B cell (primary cell): ENCODE data around the gene TENM4. TPM values are rescaled to one million over a fixed set of nuclear protein-coding genes. Genes with fewer than 3 reads are reported as not detected.

ENCODE experiments used
- ATAC-seq: fragments of 200-7000 bp; cut with Tn5 transposase; one replicate; pipeline ENCODE4 v1.10.0; 2021; ENCODE audit warnings: low read depth, mild to moderate bottlenecking, moderate number of reproducible peaks, moderate library complexity
- CTCF ChIA-PET: fragments of 350-600 bp; sonication (Branson Sonifier 250); formaldehyde crosslinking; loops from one replicate; lab custom pipeline; 2021; ENCODE audit warnings: antibody characterized with exemption, inconsistent platforms; lab: Charles Lee
- POLR2A ChIA-PET: fragments of 350-600 bp; sonication (Branson Sonifier 250); formaldehyde crosslinking; loops from one replicate; lab custom pipeline; 2021; ENCODE audit warnings: antibody characterized with exemption; lab: Charles Lee
- DNase-seq: peaks from one replicate; pipeline ENCODE4 v3.0.0; 2013
- H2AFZ ChIP-seq: 2 replicates; pipeline ENCODE4 v1.6.1; 2012; ENCODE audit warnings: mild to moderate bottlenecking, low read depth, low read length; ENCODE audit not compliant: insufficient read depth, poor library complexity, severe bottlenecking
- H3K27ac ChIP-seq, 2 donors: 1 replicate in 1 of 2; 2 replicates in 1 of 2; pipeline ENCODE4 v1.5.1; 2012 to 2013; ENCODE audit warnings: low read length in 2 of 2, mild to moderate bottlenecking in 2 of 2, moderate library complexity in 1 of 2
- H3K27me3 ChIP-seq, 4 experiments: fragments of 200-600 bp in 1 of 4; sonication (generic) in 1 of 4; replicated peaks in 1 of 4; 1 replicate in 2 of 4; 2 replicates in 2 of 4; pipeline versions ENCODE4 v1.6.1 to v1.7.0; 2013 to 2016; ENCODE audit warnings: low read length in 3 of 4, mild to moderate bottlenecking in 2 of 4, mixed read lengths in 1 of 4, moderate library complexity in 1 of 4; ENCODE audit not compliant: insufficient read depth in 4 of 4, control insufficient read depth in 3 of 4; ENCODE audit errors: control extremely low read depth in 1 of 4
- H3K36me3 ChIP-seq, 2 experiments: replicated peaks in 1 of 2; 1 replicate in 1 of 2; 2 replicates in 1 of 2; pipeline versions ENCODE4 v1.6.1 to v1.7.1; 2013; ENCODE audit warnings: low read length in 1 of 2; ENCODE audit not compliant: insufficient read depth in 2 of 2, control insufficient read depth in 1 of 2; ENCODE audit errors: control extremely low read depth in 1 of 2, extremely low read depth in 1 of 2
- H3K4me1 ChIP-seq, 2 donors: fragments of 200-600 bp in 1 of 2; sonication (generic) in 1 of 2; 1 replicate in 1 of 2; 2 replicates in 1 of 2; pipeline versions ENCODE4 v1.5.1 to v1.6.1; 2013 to 2017; ENCODE audit warnings: low read length in 2 of 2; ENCODE audit not compliant: control insufficient read depth in 2 of 2, insufficient read depth in 2 of 2
- H3K4me2 ChIP-seq: replicated peaks from 2 replicates; pipeline ENCODE3; 2012; ENCODE audit warnings: mild to moderate bottlenecking, low read depth, low read length; ENCODE audit not compliant: poor library complexity, severe bottlenecking
- H3K4me3 ChIP-seq, 5 experiments: fragments of 200-600 bp in 1 of 5; sonication (generic) in 1 of 5; 1 replicate in 3 of 5; 2 replicates in 2 of 5; pipeline versions ENCODE4 v1.5.1 to v1.7.0; 2011 to 2016; ENCODE audit warnings: low read length in 4 of 5, mild to moderate bottlenecking in 4 of 5, low read depth in 2 of 5, control low read depth in 1 of 5, moderate library complexity in 1 of 5; ENCODE audit not compliant: insufficient read depth in 1 of 5; ENCODE audit errors: control extremely low read depth in 1 of 5, extremely low read depth in 1 of 5
- H3K79me2 ChIP-seq: fragments of 200-600 bp; sonication (generic); one replicate; pipeline ENCODE4 v1.6.0; 2016; ENCODE audit warnings: low read length; ENCODE audit not compliant: control insufficient read depth, insufficient read depth
- H3K9ac ChIP-seq: fragments of 200-600 bp; sonication (generic); 2 replicates; pipeline ENCODE4 v1.6.1; 2017; ENCODE audit warnings: mild to moderate bottlenecking, low read length, moderate library complexity
- H3K9me3 ChIP-seq, 3 donors: one replicate each; pipeline versions ENCODE4 v1.6.1 to v1.7.1; 2013; ENCODE audit warnings: low read length in 2 of 3; ENCODE audit not compliant: control insufficient read depth in 2 of 3, insufficient read depth in 1 of 3; ENCODE audit errors: control extremely low read depth in 1 of 3
- H4K20me1 ChIP-seq: 2 replicates; pipeline ENCODE4 v1.6.0; 2012; ENCODE audit warnings: mild to moderate bottlenecking, low read length; ENCODE audit not compliant: insufficient read depth, control insufficient read depth, poor library complexity, severe bottlenecking
- H3K27ac Mint-ChIP-seq: one replicate; pipeline ENCODE4 v1.8.0; 2021; ENCODE audit warnings: mixed read lengths
- H3K27me3 Mint-ChIP-seq: one replicate; pipeline ENCODE4 v1.8.0; 2021; ENCODE audit warnings: mixed read lengths
- H3K4me1 Mint-ChIP-seq: one replicate; pipeline ENCODE4 v1.8.0; 2021; ENCODE audit warnings: mixed read lengths
- H3K4me3 Mint-ChIP-seq: one replicate; pipeline ENCODE4 v1.8.0; 2021; ENCODE audit warnings: mixed read lengths
- H3K9me3 Mint-ChIP-seq: one replicate; pipeline ENCODE4 v1.8.0; 2022; ENCODE audit warnings: mixed read lengths; ENCODE audit not compliant: insufficient read depth
- EZH2 ChIP-seq: IDR thresholded peaks from 2 replicates; pipeline ENCODE4 v1.6.1; 2012; ENCODE audit warnings: borderline replicate concordance, low read depth, mild to moderate bottlenecking, moderate library complexity, low read length; ENCODE audit not compliant: insufficient read depth, poor library complexity, severe bottlenecking
- WGBS: methylation state at CpG from one replicate; pipeline ENCODE4 v1.1.5; 2013; ENCODE audit warnings: missing lambda C conversion rate; ENCODE audit not compliant: insufficient coverage; 5-methylcytosine and 5-hydroxymethylcytosine counted together
- intact Hi-C: fragments of 100-400 bp; cut with micrococcal nuclease; formaldehyde crosslinking; loops from one replicate; pipeline ENCODE4 v1.10.0; 2022
- polyA plus RNA-seq: library from polyadenylated mRNA; depleted of rRNA; stranded (reverse); fragments of >200 nt; gene quantifications from 2 replicates; pipeline ENCODE4 v1.2.3, GENCODE V29; 2012
- total RNA-seq, 2 donors: library from RNA; stranded (reverse); fragments of 120-200 nt in 1 of 2; gene quantifications; 1 replicate in 1 of 2; 2 replicates in 1 of 2; pipeline versions ENCODE4 v1.2.3 to v1.2.4, GENCODE V29; 2013 to 2022
- TF ChIP-seq, protein P1 (sequence below): fragments of 200-600 bp; IDR thresholded peaks from one replicate; pipeline ENCODE4 v1.8.0; 2022; ENCODE audit warnings: antibody characterized with exemption, mild to moderate bottlenecking

TENM4 gene
- total and polyA plus RNA-seq, 2 donors (not counting 1 experiment from before 2014, with no cell fraction given), result 0.09 to 5.7 TPM

DNA sequence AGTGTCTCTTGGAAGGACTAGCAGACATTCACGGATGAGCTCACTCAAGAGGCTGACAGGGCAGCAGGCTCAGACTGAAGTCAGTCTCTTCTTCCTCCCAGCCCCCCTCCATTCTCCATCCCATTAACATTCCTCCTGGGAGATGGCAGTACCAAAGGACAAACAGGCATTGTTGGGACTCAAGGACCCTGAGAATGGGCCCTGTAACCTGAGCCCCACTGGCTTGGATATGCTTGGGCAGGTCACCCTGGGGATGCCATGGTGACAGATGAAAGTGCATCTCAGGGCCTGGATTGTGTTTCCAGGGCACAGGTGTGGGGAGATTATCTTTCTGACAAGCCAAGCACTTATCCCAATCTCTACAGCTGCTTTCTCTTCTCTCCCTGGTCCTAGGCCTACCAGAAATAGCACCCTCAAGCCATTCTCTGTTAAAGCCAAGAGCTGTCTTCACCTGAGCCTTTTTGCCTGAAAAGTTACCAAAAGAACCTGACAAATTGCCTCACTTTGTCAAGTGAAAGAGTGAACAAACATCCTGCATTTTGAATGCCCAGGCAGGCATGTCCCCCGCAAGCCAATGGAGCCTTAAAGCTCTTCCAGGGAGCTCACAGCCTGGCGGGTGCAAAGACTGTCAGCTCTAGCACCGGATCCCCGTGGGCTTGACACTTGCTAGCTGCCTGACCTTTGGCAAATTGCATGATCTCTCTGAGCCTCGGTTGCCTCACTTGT lies 500.2 kb downstream of the TENM4 start:
- no peaks in the 10 kb centered on the region for H3K9me3 ChIP-seq
- Mint-ChIP-seq H3K9me3 (no peaks in the 10 kb centered on the region), H3K27me3 (peaks cover 4% of the 10 kb centered on the region), H3K27ac (no peak overlapping the region), H3K4me1 (no peaks in the 10 kb centered on the region), H3K4me3 (no peak overlapping the region)
- ChIA-PET POLR2A (no interaction called here), CTCF (no interaction called here)
- no peak overlapping the region for H3K27ac ChIP-seq
- no peak overlapping the region for H2AFZ ChIP-seq
- no peak overlapping the region for H3K4me3 ChIP-seq
- H3K4me1 ChIP-seq, result no peaks in the 10 kb centered on the region
- H3K79me2 ChIP-seq, result no peaks in the 10 kb centered on the region
- H3K9ac ChIP-seq, result no peak overlapping the region
- intact Hi-C loops, result no loop called here
- DNase-seq (no peak), ATAC-seq (no peak)
- H4K20me1 ChIP-seq, result no peaks in the 10 kb centered on the region
- TF ChIP-seq EZH2, result no peak
- TF ChIP-seq, protein P1, sequence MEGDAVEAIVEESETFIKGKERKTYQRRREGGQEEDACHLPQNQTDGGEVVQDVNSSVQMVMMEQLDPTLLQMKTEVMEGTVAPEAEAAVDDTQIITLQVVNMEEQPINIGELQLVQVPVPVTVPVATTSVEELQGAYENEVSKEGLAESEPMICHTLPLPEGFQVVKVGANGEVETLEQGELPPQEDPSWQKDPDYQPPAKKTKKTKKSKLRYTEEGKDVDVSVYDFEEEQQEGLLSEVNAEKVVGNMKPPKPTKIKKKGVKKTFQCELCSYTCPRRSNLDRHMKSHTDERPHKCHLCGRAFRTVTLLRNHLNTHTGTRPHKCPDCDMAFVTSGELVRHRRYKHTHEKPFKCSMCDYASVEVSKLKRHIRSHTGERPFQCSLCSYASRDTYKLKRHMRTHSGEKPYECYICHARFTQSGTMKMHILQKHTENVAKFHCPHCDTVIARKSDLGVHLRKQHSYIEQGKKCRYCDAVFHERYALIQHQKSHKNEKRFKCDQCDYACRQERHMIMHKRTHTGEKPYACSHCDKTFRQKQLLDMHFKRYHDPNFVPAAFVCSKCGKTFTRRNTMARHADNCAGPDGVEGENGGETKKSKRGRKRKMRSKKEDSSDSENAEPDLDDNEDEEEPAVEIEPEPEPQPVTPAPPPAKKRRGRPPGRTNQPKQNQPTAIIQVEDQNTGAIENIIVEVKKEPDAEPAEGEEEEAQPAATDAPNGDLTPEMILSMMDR, result no peak
- H3K36me3 ChIP-seq, result no peaks in the 10 kb centered on the region
- peaks cover 0 to 4% (median 0%) of the 10 kb centered on the region in 4 experiments for H3K27me3 ChIP-seq
- WGBS, result 77% methylated on average over 5 of the region's 6 CpGs
- H3K4me2 ChIP-seq, result no peak overlapping the region

DNA sequence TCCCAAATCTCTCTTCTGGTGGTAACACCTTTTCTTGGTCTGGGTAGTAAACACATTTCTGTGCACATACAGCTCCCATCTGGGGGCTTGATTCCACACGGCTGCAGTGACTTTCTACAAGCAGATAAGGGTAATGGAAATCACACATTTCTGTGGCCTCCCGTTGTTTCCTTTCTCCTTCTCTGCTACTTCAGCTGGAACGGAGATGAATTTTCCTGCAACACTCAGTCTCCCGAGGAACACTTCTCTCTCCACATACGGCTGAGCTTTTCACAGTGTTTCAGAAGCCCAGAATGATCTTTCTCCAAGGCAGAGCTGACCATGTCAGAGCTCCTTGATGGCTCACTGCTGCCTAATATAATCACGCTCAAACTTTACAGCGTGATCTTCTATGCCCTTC lies 501.9 kb downstream of the TENM4 start:
- Histone ChIP-seq H3K9me3 (no peaks in the 10 kb centered on the region), H3K4me2 (no peak overlapping the region), H3K4me1 (no peaks in the 10 kb centered on the region), H3K27me3 (peaks cover 0 to 4% (median 0%) of the 10 kb centered on the region in 4 experiments), H3K79me2 (no peaks in the 10 kb centered on the region), H3K4me3 (no peak overlapping the region), H2AFZ (no peak overlapping the region), H3K27ac (no peak overlapping the region), H3K36me3 (no peaks in the 10 kb centered on the region), H3K9ac (no peak overlapping the region), H4K20me1 (no peaks in the 10 kb centered on the region)
- no peak for DNase-seq
- TF ChIP-seq EZH2, result no peak
- TF ChIP-seq, protein P1, result no peak
- 42% methylated on average over 5 of the region's 7 CpGs for WGBS
- CTCF ChIA-PET, result no interaction called here
- Mint-ChIP-seq H3K4me3 (no peak overlapping the region), H3K27me3 (peaks cover 7% of the 10 kb centered on the region), H3K27ac (no peak overlapping the region), H3K4me1 (no peaks in the 10 kb centered on the region), H3K9me3 (no peaks in the 10 kb centered on the region)
- intact Hi-C loops, result no loop called here
- ATAC-seq, result no peak
- POLR2A ChIA-PET, result no interaction called here
